G401 (cell line): Measurements from ENCODE around the gene SETBP1. TPM values are rescaled to one million over a fixed set of nuclear protein-coding genes. Genes with fewer than 3 reads are reported as not detected.

ENCODE experiments used
- DNase-seq: peaks from one replicate; pipeline ENCODE4 v3.0.0-alpha.2; 2015; ENCODE audit warnings: low spot score
- in situ Hi-C: cut with HindIII; loops from 2 replicates; pipeline ENCODE4 v1.10.0; 2016; ENCODE audit warnings: low sequenced_read_pairs, mixed read lengths
- total RNA-seq: library from RNA; depleted of rRNA; stranded (reverse); fragments of >200 nt; shearing (Covaris generic); gene quantifications from 2 replicates; pipeline ENCODE4 v1.2.3, GENCODE V29; 2014

SETBP1 gene
- total RNA-seq, 1 experiment from 2014 or later, result not detected

- no peak for DNase-seq
- in situ Hi-C loops, result no loop called here
Measured at GRCh38 chr18:44870631-44871502, 190.2 kb downstream of the SETBP1 start.

- no peak for DNase-seq
- in situ Hi-C loops, result no loop called here
Measured at GRCh38 chr18:44871771-44872170, 191.1 kb downstream of the SETBP1 start.

GRCh38 chr18:44876024-44876423, 195.3 kb downstream of the SETBP1 start:
- in situ Hi-C loops, result no loop called here
- no peak for DNase-seq

GRCh38 chr18:44876755-44877154, 196.1 kb downstream of the SETBP1 start:
- in situ Hi-C loops, result no loop called here
- no peak for DNase-seq

GRCh38 chr18:44878335-44878734, 197.6 kb downstream of the SETBP1 start:
- in situ Hi-C loops, result no loop called here
- no peak for DNase-seq

- in situ Hi-C loops, result no loop called here
- DNase-seq, result no peak
Measured at GRCh38 chr18:44880170-44880569, 199.5 kb downstream of the SETBP1 start.

GRCh38 chr18:44881461-44882162, 200.9 kb downstream of the SETBP1 start:
- in situ Hi-C loops, result no loop called here
- no peak for DNase-seq

- DNase-seq, result no peak
- in situ Hi-C loops, result no loop called here
Measured at GRCh38 chr18:44882163-44882868, 201.6 kb downstream of the SETBP1 start.

- DNase-seq, result no peak
- in situ Hi-C loops, result no loop called here
Measured at GRCh38 chr18:44883671-44884070, 203.0 kb downstream of the SETBP1 start.

- DNase-seq, result no peak
- in situ Hi-C loops, result no loop called here
Measured at GRCh38 chr18:44884431-44884830, 203.7 kb downstream of the SETBP1 start.

- DNase-seq, result no peak
Measured at GRCh38 chr18:44885507-44885906, 204.8 kb downstream of the SETBP1 start.

GRCh38 chr18:44887227-44887631, 206.5 kb downstream of the SETBP1 start:
- no peak for DNase-seq
- in situ Hi-C loops, result no loop called here

More at GRCh38 chr18:44885507-44885906, 204.8 kb downstream of the SETBP1 start:
- in situ Hi-C loops, result no loop called here

GRCh38 chr18:44889111-44889510, 208.4 kb downstream of the SETBP1 start:
- DNase-seq, result no peak
- in situ Hi-C loops, result no loop called here

- in situ Hi-C loops, result no loop called here
- no peak for DNase-seq
Measured at GRCh38 chr18:44893045-44893706, 212.5 kb downstream of the SETBP1 start.

- in situ Hi-C loops, result no loop called here
- no peak for DNase-seq
Measured at GRCh38 chr18:44893966-44894365, 213.3 kb downstream of the SETBP1 start.

- in situ Hi-C loops, result no loop called here
- peak; percentile 67 for DNase-seq
Measured at GRCh38 chr18:44895176-44895798, 214.6 kb downstream of the SETBP1 start.

GRCh38 chr18:44896846-44897245, 216.2 kb downstream of the SETBP1 start:
- no peak for DNase-seq
- in situ Hi-C loops, result no loop called here

GRCh38 chr18:44897411-44897810, 216.7 kb downstream of the SETBP1 start:
- in situ Hi-C loops, result no loop called here
- no peak for DNase-seq

- no peak for DNase-seq
- in situ Hi-C loops, result no loop called here
Measured at GRCh38 chr18:44897816-44898215, 217.1 kb downstream of the SETBP1 start.
